H1 (cell line): ENCODE data around the gene AMY1B. TPM values are rescaled to one million over a fixed set of nuclear protein-coding genes. Genes with fewer than 3 reads are reported as not detected.
"Not testable (repeated sequence)": the region's sequence is repeated elsewhere in the genome, so short reads cannot be mapped to it uniquely, and the experiment has no call there.

Experiments used
- CTCF ChIA-PET: fragments of 300-600 bp; sonication (Branson Sonifier 250); formaldehyde crosslinking; loops from one replicate; lab custom pipeline; 2021; ENCODE audit not compliant: partially characterized antibody; lab: Charles Lee
- POLR2A ChIA-PET: fragments of 300-600 bp; sonication (Branson Sonifier 250); formaldehyde crosslinking; loops from one replicate; lab custom pipeline; 2021; ENCODE audit warnings: inconsistent platforms; ENCODE audit not compliant: partially characterized antibody; lab: Charles Lee
- DNase-seq, 2 experiments: peaks; one replicate each; pipeline versions ENCODE4 v3.0.0 to v3.0.0-alpha.2; 2010 to 2022; ENCODE audit warnings: low spot score in 2 of 2, low read depth in 1 of 2, mixed read lengths in 1 of 2
- FAIRE-seq: peaks from 2 replicates; lab custom pipeline; 2011; peaks lifted over from hg19 to GRCh38; lab: Jason Lieb, UNC
- H2AFZ ChIP-seq: 2 replicates; pipeline ENCODE4 v1.8.1; 2012; ENCODE audit warnings: low read length, inconsistent platforms
- H2AK5ac ChIP-seq: 2 replicates; pipeline ENCODE4 v1.6.1; 2013; ENCODE audit warnings: low read depth, low read length
- H2BK120ac ChIP-seq: replicated peaks from 2 replicates; pipeline ENCODE3; 2013; ENCODE audit warnings: low read depth, low read length, inconsistent platforms
- H2BK12ac ChIP-seq: 2 replicates; pipeline ENCODE4 v1.6.1; 2013; ENCODE audit warnings: low read depth, low read length
- H2BK15ac ChIP-seq: 2 replicates; pipeline ENCODE4 v1.6.1; 2013; ENCODE audit warnings: low read length
- H2BK20ac ChIP-seq: 2 replicates; pipeline ENCODE4 v1.6.1; 2013; ENCODE audit warnings: low read length
- H2BK5ac ChIP-seq: 2 replicates; pipeline ENCODE4 v1.6.1; 2013; ENCODE audit warnings: low read depth, low read length
- H3K14ac ChIP-seq: 2 replicates; pipeline ENCODE4 v1.6.1; 2013; ENCODE audit warnings: inconsistent platforms; ENCODE audit not compliant: insufficient read length
- H3K18ac ChIP-seq: 2 replicates; pipeline ENCODE4 v1.6.1; 2013; ENCODE audit warnings: low read length; ENCODE audit errors: extremely low read depth
- H3K23ac ChIP-seq: 2 replicates; pipeline ENCODE4 v1.6.1; 2013; ENCODE audit warnings: inconsistent platforms; ENCODE audit not compliant: insufficient read length
- H3K23me2 ChIP-seq: 2 replicates; pipeline ENCODE4 v1.6.1; 2013; ENCODE audit warnings: low read depth, low read length
- H3K27ac ChIP-seq: 2 replicates; pipeline ENCODE4 v1.6.1; 2011; ENCODE audit warnings: low read depth, low read length, inconsistent platforms
- H3K27me3 ChIP-seq, 4 experiments: replicated peaks in 1 of 4; 1 replicate in 1 of 4; 2 replicates in 3 of 4; pipeline versions ENCODE4 v1.6.1 to v1.8.1; 2011 to 2013; ENCODE audit warnings: low read length in 3 of 4, mild to moderate bottlenecking in 3 of 4, inconsistent platforms in 2 of 4, mixed read lengths in 2 of 4, moderate library complexity in 1 of 4; ENCODE audit not compliant: control insufficient read depth in 3 of 4, insufficient read depth in 3 of 4; ENCODE audit errors: extremely low read depth in 1 of 4
- H3K36me3 ChIP-seq, 4 experiments: 2 replicates each; pipeline versions ENCODE4 v1.6.1 to v1.8.1; 2011 to 2013; ENCODE audit warnings: mild to moderate bottlenecking in 4 of 4, low read length in 3 of 4, moderate library complexity in 2 of 4, control low read depth in 1 of 4, inconsistent platforms in 1 of 4; ENCODE audit not compliant: insufficient read depth in 4 of 4, control insufficient read depth in 2 of 4
- H3K4ac ChIP-seq: replicated peaks from 2 replicates; pipeline ENCODE3; 2013; ENCODE audit warnings: low read length, low read depth, mixed read lengths, inconsistent platforms; ENCODE audit not compliant: insufficient read length
- H3K4me1 ChIP-seq, 4 experiments: replicated peaks in 1 of 4; 1 replicate in 1 of 4; 2 replicates in 3 of 4; pipeline versions ENCODE4 v1.6.1 to v1.8.1; 2011 to 2013; ENCODE audit warnings: low read length in 3 of 4, inconsistent platforms in 2 of 4, mixed read lengths in 1 of 4; ENCODE audit not compliant: insufficient read depth in 4 of 4, control insufficient read depth in 3 of 4
- H3K4me2 ChIP-seq, 2 experiments: 2 replicates each; pipeline versions ENCODE4 v1.6.1 to v1.8.1; 2011 to 2013; ENCODE audit warnings: low read depth in 2 of 2, low read length in 2 of 2, control low read depth in 1 of 2, inconsistent platforms in 1 of 2, mild to moderate bottlenecking in 1 of 2; ENCODE audit not compliant: insufficient read depth in 1 of 2
- H3K4me3 ChIP-seq, 4 experiments: fragments of 200-600, 300-600 bp in 1 of 4; sonication (generic), shearing (Covaris generic), sonication (Bioruptor Twin) in 1 of 4; 2 replicates each; pipeline versions ENCODE4 v1.5.1 to v1.8.1; 2011 to 2016; ENCODE audit warnings: low read length in 4 of 4, low read depth in 3 of 4, control low read depth in 2 of 4, inconsistent platforms in 2 of 4, mild to moderate bottlenecking in 2 of 4, mixed read lengths in 1 of 4, moderate library complexity in 1 of 4; ENCODE audit not compliant: insufficient read depth in 2 of 4; ENCODE audit errors: extremely low read depth in 1 of 4
- H3K56ac ChIP-seq: replicated peaks from 2 replicates; pipeline ENCODE3; 2013; ENCODE audit warnings: low read depth, mild to moderate bottlenecking, mixed read lengths, low read length, inconsistent platforms; ENCODE audit not compliant: insufficient read length
- H3K79me1 ChIP-seq: 2 replicates; pipeline ENCODE4 v1.6.1; 2013; ENCODE audit warnings: low read depth, low read length, control low read depth
- H3K79me2 ChIP-seq, 2 experiments: 2 replicates each; pipeline versions ENCODE4 v1.6.1 to v1.8.1; 2012 to 2013; ENCODE audit warnings: low read length in 2 of 2, mild to moderate bottlenecking in 2 of 2, inconsistent platforms in 1 of 2; ENCODE audit not compliant: insufficient read depth in 2 of 2, control insufficient read depth in 1 of 2
- H3K9ac ChIP-seq, 4 experiments: replicated peaks in 1 of 4; 1 replicate in 1 of 4; 2 replicates in 3 of 4; pipeline versions ENCODE4 v1.6.1 to v1.8.1; 2011 to 2013; ENCODE audit warnings: low read depth in 3 of 4, low read length in 3 of 4, control low read depth in 2 of 4, mild to moderate bottlenecking in 2 of 4, moderate library complexity in 2 of 4, inconsistent platforms in 1 of 4; ENCODE audit errors: extremely low read depth in 1 of 4
- H3K9me3 ChIP-seq, 2 experiments: 2 replicates each; pipeline versions ENCODE4 v1.6.1 to v1.8.1; 2012 to 2013; ENCODE audit warnings: mild to moderate bottlenecking in 2 of 2, moderate library complexity in 2 of 2, control low read depth in 1 of 2, inconsistent platforms in 1 of 2, low read depth in 1 of 2, low read length in 1 of 2, mixed read lengths in 1 of 2; ENCODE audit not compliant: insufficient read depth in 2 of 2
- H4K20me1 ChIP-seq, 2 experiments: replicated peaks in 1 of 2; 2 replicates each; pipeline versions ENCODE3 to v1.8.1; 2011 to 2013; ENCODE audit warnings: inconsistent platforms in 2 of 2, low read length in 2 of 2, mild to moderate bottlenecking in 1 of 2; ENCODE audit not compliant: insufficient read depth in 2 of 2, control insufficient read depth in 1 of 2
- H4K5ac ChIP-seq: 2 replicates; pipeline ENCODE4 v1.6.1; 2013; ENCODE audit warnings: low read length, low read depth, mixed read lengths, inconsistent platforms; ENCODE audit not compliant: insufficient read length
- H4K8ac ChIP-seq: 2 replicates; pipeline ENCODE4 v1.8.0; 2013; ENCODE audit warnings: mild to moderate bottlenecking, moderate library complexity, low read length, inconsistent platforms; ENCODE audit not compliant: insufficient read depth; ENCODE audit errors: extremely low read depth
- H4K91ac ChIP-seq: replicated peaks from 2 replicates; pipeline ENCODE3; 2013; ENCODE audit warnings: low read length, mixed read lengths, inconsistent platforms; ENCODE audit not compliant: insufficient read length
- WGBS, 2 experiments: shearing (Covaris generic) in 1 of 2; methylation state at CpG; one replicate each; pipeline versions ENCODE4 v1.1.6 to v1.1.7; 2013 to 2015; ENCODE audit warnings: low lambda C conversion rate in 2 of 2, mixed read lengths in 2 of 2, inconsistent platforms in 1 of 2, low coverage in 1 of 2, missing lambda C conversion rate in 1 of 2; ENCODE audit not compliant: insufficient replicate concordance in 2 of 2, insufficient coverage in 1 of 2, insufficient read length in 1 of 2; ENCODE audit errors: extremely low coverage in 1 of 2, missing lambda C conversion rate in 1 of 2; 5-methylcytosine and 5-hydroxymethylcytosine counted together
- polyA plus RNA-seq, 7 experiments: library from polyadenylated mRNA; depleted of rRNA in 3 of 7; stranded (reverse) in 5 of 7; unstranded in 2 of 7; fragments of >200 nt in 5 of 7; fragments of 200-250 nt in 2 of 7; gene quantifications; 1 replicate in 5 of 7; 2 replicates in 1 of 7; 4 replicates in 1 of 7; pipeline versions ENCODE4 v1.2.1 to v1.2.3, GENCODE V29; 2011 to 2013; ENCODE audit warnings: missing spikeins in 2 of 7, mixed read lengths in 2 of 7
- total RNA-seq: library from RNA; stranded (reverse); fragmentation: NEBNext Ultra II Directional; extraction: Animal tissue kit (Norgen Biotek cat#: 25700); gene quantifications from 2 replicates; pipeline ENCODE4 v1.2.1, GENCODE V29; 2021

The AMY1B gene
- total and polyA plus RNA-seq, 2 of the 8 experiments (the other 6 are each of a cell fraction or from before 2014, with no cell fraction given) = not detected

GRCh38 chr1:103676335-103676734 lies 19.7 kb downstream of the AMY1B start:
- H3K36me3 ChIP-seq, H4K20me1 ChIP-seq, H2AFZ ChIP-seq, H3K18ac ChIP-seq, H3K4me3 ChIP-seq, H3K79me2 ChIP-seq, H3K23ac ChIP-seq, FAIRE-seq, H3K27me3 ChIP-seq, H2BK12ac ChIP-seq, H2BK20ac ChIP-seq, H2BK120ac ChIP-seq, H3K14ac ChIP-seq, H3K56ac ChIP-seq, H3K79me1 ChIP-seq, H3K23me2 ChIP-seq, POLR2A ChIA-PET, H3K4ac ChIP-seq, H2BK5ac ChIP-seq, H4K8ac ChIP-seq, H2BK15ac ChIP-seq, H4K5ac ChIP-seq, H3K27ac ChIP-seq, H2AK5ac ChIP-seq, H3K4me1 ChIP-seq, H3K4me2 ChIP-seq, CTCF ChIA-PET, H3K9me3 ChIP-seq, DNase-seq, H3K9ac ChIP-seq, H4K91ac ChIP-seq: not testable (repeated sequence)
- WGBS, 2 experiments = no CpG with 5 or more reads among the region's 3 CpGs

GRCh38 chr1:103655460-103655859 lies 40.5 kb downstream of the AMY1B start, which contains the start of gene AMY1A:
Gene AMY1A, plus strand, starts transcription at chr1:103655760. Its CDS starts 571 bp downstream, at chr1:103656331.
- H2AK5ac ChIP-seq, H3K18ac ChIP-seq, H3K4ac ChIP-seq, H4K91ac ChIP-seq, H2BK15ac ChIP-seq, H3K9me3 ChIP-seq, H2BK20ac ChIP-seq, H3K9ac ChIP-seq, H3K79me1 ChIP-seq, H3K4me3 ChIP-seq, H3K4me2 ChIP-seq, H3K79me2 ChIP-seq, H3K56ac ChIP-seq, H4K8ac ChIP-seq, H3K27ac ChIP-seq, H2BK12ac ChIP-seq, H3K23ac ChIP-seq, H4K5ac ChIP-seq, H2BK120ac ChIP-seq, H2BK5ac ChIP-seq, POLR2A ChIA-PET, H3K14ac ChIP-seq, H4K20me1 ChIP-seq, FAIRE-seq, DNase-seq, H2AFZ ChIP-seq, H3K27me3 ChIP-seq, CTCF ChIA-PET, H3K36me3 ChIP-seq, H3K23me2 ChIP-seq, H3K4me1 ChIP-seq: not testable (repeated sequence)
- WGBS, 2 experiments = no CpG with 5 or more reads among the region's 5 CpGs
